A673 (cell line): ENCODE measurements around the gene TTI1.

ENCODE experiments used
- EZH2 ChIP-seq: fragments of 200-600 bp; sonication (generic); IDR thresholded peaks from 2 replicates; pipeline ENCODE4 v1.6.1; 2017; ENCODE audit warnings: borderline replicate concordance, low read depth, mild to moderate bottlenecking, mixed read lengths, antibody characterized with exemption, low read length; ENCODE audit not compliant: poor library complexity, severe bottlenecking
- TF ChIP-seq, protein P1 (sequence below): fragments of 300-800, 200-600 bp; sonication (generic); conservative IDR thresholded peaks from 2 replicates; pipeline ENCODE4 v1.5.1; 2017; ENCODE audit warnings: low read depth, mild to moderate bottlenecking, antibody characterized with exemption, low read length, moderate library complexity, mixed read lengths

DNA sequence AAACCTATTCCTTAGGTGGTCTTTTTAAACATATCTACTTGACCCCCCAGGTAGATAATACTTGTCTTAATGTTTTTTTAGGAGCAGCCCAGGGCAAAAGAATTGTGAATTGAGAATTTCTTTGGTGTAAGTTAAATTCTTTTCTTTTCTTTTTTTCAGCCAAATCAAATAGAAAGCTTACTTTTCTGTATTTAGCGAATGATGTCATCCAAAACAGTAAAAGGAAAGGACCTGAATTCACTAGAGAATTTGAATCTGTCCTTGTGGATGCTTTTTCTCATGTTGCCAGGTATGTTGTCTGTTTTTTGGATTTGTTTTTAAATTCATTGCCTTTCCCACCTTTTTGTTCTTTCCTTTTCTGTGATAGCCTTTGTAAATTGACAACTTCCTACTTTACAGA lies 7.0 kb upstream of the TTI1 start:
- TF ChIP-seq, protein P1, sequence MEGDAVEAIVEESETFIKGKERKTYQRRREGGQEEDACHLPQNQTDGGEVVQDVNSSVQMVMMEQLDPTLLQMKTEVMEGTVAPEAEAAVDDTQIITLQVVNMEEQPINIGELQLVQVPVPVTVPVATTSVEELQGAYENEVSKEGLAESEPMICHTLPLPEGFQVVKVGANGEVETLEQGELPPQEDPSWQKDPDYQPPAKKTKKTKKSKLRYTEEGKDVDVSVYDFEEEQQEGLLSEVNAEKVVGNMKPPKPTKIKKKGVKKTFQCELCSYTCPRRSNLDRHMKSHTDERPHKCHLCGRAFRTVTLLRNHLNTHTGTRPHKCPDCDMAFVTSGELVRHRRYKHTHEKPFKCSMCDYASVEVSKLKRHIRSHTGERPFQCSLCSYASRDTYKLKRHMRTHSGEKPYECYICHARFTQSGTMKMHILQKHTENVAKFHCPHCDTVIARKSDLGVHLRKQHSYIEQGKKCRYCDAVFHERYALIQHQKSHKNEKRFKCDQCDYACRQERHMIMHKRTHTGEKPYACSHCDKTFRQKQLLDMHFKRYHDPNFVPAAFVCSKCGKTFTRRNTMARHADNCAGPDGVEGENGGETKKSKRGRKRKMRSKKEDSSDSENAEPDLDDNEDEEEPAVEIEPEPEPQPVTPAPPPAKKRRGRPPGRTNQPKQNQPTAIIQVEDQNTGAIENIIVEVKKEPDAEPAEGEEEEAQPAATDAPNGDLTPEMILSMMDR = no peak
- TF ChIP-seq EZH2 = no peak
